ENCODE data around the gene SMIM14. TPM values are rescaled to one million over a fixed set of nuclear protein-coding genes. Genes with fewer than 3 reads are reported as not detected.
"Not testable (repeated sequence)": the region's sequence is repeated elsewhere in the genome, so short reads cannot be mapped to it uniquely, and the experiment has no call there.

The SMIM14 gene
- total and polyA plus RNA-seq, 4 donors, result 42.1 to 64.1 (median 51.2) TPM

DNA sequence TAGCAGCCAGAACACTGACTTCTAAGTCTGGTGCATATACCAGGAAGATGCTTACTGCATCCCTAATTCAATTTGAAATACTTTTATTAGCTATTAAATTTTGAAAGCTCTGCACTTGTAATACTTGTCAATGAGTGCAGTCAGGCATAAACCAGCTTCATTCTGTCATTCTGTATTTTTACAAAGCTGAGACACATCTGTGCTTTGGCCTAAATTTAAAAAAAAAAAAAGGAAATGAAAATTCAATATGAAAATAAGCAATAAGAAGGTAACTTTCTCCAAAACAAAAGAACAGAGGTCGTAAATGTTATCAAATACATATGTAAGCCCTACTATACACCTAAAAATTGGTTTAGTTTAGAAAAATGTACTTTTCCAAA, 7.0 kb downstream of the SMIM14 start:
- no peak for DNase-seq (ENCODE audit: low read depth in 4 of 6, low spot score in 6 of 6)
- H3K9me3 ChIP-seq (ENCODE audit: control insufficient read depth, insufficient read depth, low read length), result no peaks in the 10 kb centered on the region
- no peak overlapping the region for H3K4me3 ChIP-seq (ENCODE audit: low read depth, low read length)
- H3K4me1 ChIP-seq (ENCODE audit: control insufficient read depth, insufficient read depth, low read length), result no peaks in the 10 kb centered on the region
- H3K27ac ChIP-seq (ENCODE audit: low read depth, low read length), result no peak overlapping the region
- no peaks in the 10 kb centered on the region for H3K27me3 ChIP-seq (ENCODE audit: control insufficient read depth, insufficient read depth, low read length)
- no CpG with 5 or more reads among the region's 1 CpG for WGBS (ENCODE audit: insufficient coverage)
- peaks cover 7% of the 10 kb centered on the region for H3K36me3 ChIP-seq (ENCODE audit: control insufficient read depth, insufficient read depth, low read length)

DNA sequence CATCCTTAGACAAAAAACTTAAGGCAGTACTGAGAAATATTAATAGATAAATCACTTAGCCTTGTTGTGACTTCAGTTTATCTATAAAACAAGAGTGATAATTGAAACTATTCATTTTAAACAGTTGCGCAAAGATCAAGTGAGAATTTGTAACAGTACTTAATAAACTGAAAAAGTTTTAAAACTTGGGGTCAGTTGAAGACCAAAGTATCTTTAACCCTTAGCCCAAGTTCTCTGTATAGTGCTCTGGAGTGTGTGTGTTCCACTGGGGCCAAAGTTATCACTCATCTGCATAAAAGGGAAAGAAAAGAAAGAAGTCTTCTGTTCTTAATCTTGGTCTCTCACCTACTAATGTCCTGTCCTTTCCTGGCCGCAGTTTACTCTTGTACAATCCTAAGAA, 11.3 kb downstream of the SMIM14 start:
- DNase-seq (ENCODE audit: low read depth in 4 of 6, low spot score in 6 of 6), result no peak
- no peaks in the 10 kb centered on the region for H3K9me3 ChIP-seq (ENCODE audit: control insufficient read depth, insufficient read depth, low read length)
- H3K4me1 ChIP-seq (ENCODE audit: control insufficient read depth, insufficient read depth, low read length), result no peaks in the 10 kb centered on the region
- no peak overlapping the region for H3K4me3 ChIP-seq (ENCODE audit: low read depth, low read length)
- peaks cover 7% of the 10 kb centered on the region for H3K36me3 ChIP-seq (ENCODE audit: control insufficient read depth, insufficient read depth, low read length)
- H3K27me3 ChIP-seq (ENCODE audit: control insufficient read depth, insufficient read depth, low read length), result no peaks in the 10 kb centered on the region
- no CpG with 5 or more reads among the region's 2 CpGs for WGBS (ENCODE audit: insufficient coverage)
- H3K27ac ChIP-seq (ENCODE audit: low read depth, low read length), result no peak overlapping the region

DNA sequence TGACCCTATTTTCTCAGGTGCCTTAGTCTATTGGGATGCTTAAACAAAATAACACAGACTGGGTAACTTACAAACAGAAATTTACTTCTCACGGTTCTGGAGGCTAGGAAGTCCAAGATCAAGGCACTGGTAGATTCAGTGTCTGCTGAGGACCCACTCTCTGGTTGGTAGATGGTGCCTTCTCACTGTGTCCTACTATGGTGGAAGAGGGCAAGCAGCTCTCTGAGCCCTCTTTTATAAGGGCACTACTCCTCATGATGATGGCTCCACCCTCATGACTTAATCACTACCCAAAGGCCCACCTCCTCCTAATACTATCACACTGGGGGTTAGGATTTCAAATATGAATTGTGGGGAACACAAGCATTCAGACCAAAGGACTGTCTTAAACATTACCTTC, 11.8 kb downstream of the SMIM14 start:
- Histone ChIP-seq H3K4me3 (ENCODE audit: low read depth, low read length) (no peak overlapping the region), H3K27ac (ENCODE audit: low read depth, low read length) (no peak overlapping the region), H3K4me1 (ENCODE audit: control insufficient read depth, insufficient read depth, low read length) (no peaks in the 10 kb centered on the region), H3K27me3 (ENCODE audit: control insufficient read depth, insufficient read depth, low read length) (no peaks in the 10 kb centered on the region), H3K36me3 (ENCODE audit: control insufficient read depth, insufficient read depth, low read length) (peaks cover 7% of the 10 kb centered on the region), H3K9me3 (ENCODE audit: control insufficient read depth, insufficient read depth, low read length) (no peaks in the 10 kb centered on the region)
- no CpG with 5 or more reads among the region's 1 CpG for WGBS (ENCODE audit: insufficient coverage)
- DNase-seq (ENCODE audit: low read depth in 4 of 6, low spot score in 6 of 6), result no peak

DNA sequence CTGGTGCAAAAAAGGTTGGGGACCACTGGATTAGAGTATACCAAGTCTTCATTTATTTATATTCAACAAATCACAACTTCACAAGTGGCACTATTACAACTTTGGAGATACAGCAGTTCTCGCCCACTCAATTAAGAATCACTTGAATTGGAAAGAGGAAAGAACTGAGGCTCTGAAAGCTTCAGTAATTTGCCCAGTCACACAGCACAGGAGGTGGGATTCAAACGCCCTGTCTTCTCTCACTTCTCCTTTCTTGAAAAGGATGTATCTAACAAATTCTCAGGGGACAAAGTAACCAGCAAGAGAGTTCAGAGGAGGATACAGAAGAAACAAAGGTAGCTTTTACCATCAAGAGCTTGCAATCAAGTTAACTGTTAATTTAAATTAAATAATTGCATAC, 12.4 kb downstream of the SMIM14 start:
- Histone ChIP-seq H3K9me3 (ENCODE audit: control insufficient read depth, insufficient read depth, low read length) (no peaks in the 10 kb centered on the region), H3K27ac (ENCODE audit: low read depth, low read length) (no peak overlapping the region), H3K36me3 (ENCODE audit: control insufficient read depth, insufficient read depth, low read length) (peaks cover 7% of the 10 kb centered on the region), H3K4me3 (ENCODE audit: low read depth, low read length) (no peak overlapping the region), H3K4me1 (ENCODE audit: control insufficient read depth, insufficient read depth, low read length) (no peaks in the 10 kb centered on the region), H3K27me3 (ENCODE audit: control insufficient read depth, insufficient read depth, low read length) (no peaks in the 10 kb centered on the region)
- WGBS (ENCODE audit: insufficient coverage), result no CpG with 5 or more reads among the region's 2 CpGs
- no peak for DNase-seq (ENCODE audit: low read depth in 4 of 6, low spot score in 6 of 6)

DNA sequence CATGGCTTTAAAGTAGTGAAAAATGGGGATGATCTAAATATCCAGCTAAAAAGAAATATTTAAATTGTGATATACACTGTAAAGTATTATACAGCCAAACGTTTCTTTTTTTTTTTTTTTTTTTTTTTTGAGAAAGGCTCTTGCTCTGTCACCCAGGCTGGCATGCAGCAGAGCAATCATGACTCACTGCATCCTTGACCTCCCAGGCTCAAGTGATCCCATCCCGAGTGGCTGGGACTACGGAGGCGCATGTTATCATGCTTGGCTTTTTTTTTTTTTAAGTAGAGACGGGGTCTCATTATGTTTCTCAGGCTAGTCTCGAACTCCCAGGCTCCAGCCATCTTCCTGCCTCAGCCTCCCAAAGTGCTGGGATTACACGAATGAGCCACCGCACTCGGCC, 17.1 kb downstream of the SMIM14 start:
- Histone ChIP-seq H3K4me1 (ENCODE audit: control insufficient read depth, insufficient read depth, low read length) (no peaks in the 10 kb centered on the region), H3K27ac (ENCODE audit: low read depth, low read length) (no peak overlapping the region), H3K36me3 (ENCODE audit: control insufficient read depth, insufficient read depth, low read length) (no peaks in the 10 kb centered on the region), H3K4me3 (ENCODE audit: low read depth, low read length) (no peak overlapping the region), H3K9me3 (ENCODE audit: control insufficient read depth, insufficient read depth, low read length) (no peaks in the 10 kb centered on the region), H3K27me3 (ENCODE audit: control insufficient read depth, insufficient read depth, low read length) (no peaks in the 10 kb centered on the region)
- WGBS (ENCODE audit: insufficient coverage), result no CpG with 5 or more reads among the region's 9 CpGs
- DNase-seq (ENCODE audit: low read depth in 4 of 6, low spot score in 6 of 6), result no peak

DNA sequence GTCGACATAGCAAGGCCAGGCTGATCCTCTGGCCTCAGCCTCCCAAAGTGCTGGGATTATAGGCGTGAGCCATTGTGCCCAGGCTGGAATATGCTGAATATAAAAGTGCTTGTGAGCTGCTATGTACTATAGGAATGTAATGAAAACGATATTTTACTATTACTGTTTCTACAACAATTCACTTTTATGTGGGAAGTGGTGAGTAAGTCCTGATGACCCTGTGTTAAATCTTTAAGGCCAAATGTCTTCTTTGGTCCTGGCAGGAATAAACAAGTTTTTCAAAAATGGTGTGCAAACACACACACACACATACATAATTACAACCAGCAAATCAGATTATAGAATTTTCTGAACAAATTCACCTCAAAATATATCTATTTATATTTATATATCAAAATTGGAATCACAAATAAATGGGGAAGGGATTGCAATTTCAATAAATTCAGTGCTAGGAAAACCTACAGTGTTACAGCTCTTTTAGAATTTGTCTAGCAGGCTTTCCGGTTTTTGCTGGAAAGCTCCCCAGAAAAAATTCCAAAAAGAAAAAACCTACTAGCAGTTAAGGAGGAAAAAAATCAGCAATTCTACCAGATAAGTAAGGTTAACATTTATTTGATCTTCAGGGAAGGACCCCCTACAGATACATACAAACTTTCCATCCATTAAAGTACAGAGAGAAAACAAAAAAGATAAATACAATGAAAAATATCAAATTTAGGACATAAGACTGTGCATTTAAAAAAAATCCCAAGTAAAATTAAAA, 17.9 kb downstream of the SMIM14 start:
- no peak overlapping the region for H3K4me3 ChIP-seq (ENCODE audit: low read depth, low read length)
- H3K27ac ChIP-seq (ENCODE audit: low read depth, low read length), result no peak overlapping the region
- DNase-seq (ENCODE audit: low read depth in 4 of 6, low spot score in 6 of 6), result peak in 1 of 6 donors; percentile 42
- no peaks in the 10 kb centered on the region for H3K36me3 ChIP-seq (ENCODE audit: control insufficient read depth, insufficient read depth, low read length)
- no peaks in the 10 kb centered on the region for H3K4me1 ChIP-seq (ENCODE audit: control insufficient read depth, insufficient read depth, low read length)
- H3K9me3 ChIP-seq (ENCODE audit: control insufficient read depth, insufficient read depth, low read length), result no peaks in the 10 kb centered on the region
- 100% methylated on average over 1 of the region's 4 CpGs for WGBS (ENCODE audit: insufficient coverage)
- no peaks in the 10 kb centered on the region for H3K27me3 ChIP-seq (ENCODE audit: control insufficient read depth, insufficient read depth, low read length)

DNA sequence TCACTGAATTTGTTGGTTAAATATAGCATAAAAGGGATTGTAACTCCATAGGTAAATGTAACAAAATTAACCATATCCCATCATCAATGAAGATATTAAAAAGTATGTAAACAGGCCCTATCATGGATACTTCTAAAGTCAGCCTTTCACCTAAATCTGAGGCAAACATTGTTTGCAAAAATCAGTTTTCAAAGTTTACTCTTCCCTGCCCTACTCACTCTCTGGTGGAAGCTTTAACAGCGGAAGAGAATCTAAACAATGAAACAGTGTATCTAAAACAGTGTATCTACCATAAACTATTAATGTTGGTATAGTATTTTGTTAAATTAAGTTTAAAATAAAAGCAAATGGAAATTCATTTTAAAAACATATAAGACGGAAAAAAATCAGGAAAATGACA, 21.1 kb downstream of the SMIM14 start:
- H3K4me3 ChIP-seq (ENCODE audit: low read depth, low read length), result no peak overlapping the region
- H3K27ac ChIP-seq (ENCODE audit: low read depth, low read length), result no peak overlapping the region
- no peaks in the 10 kb centered on the region for H3K9me3 ChIP-seq (ENCODE audit: control insufficient read depth, insufficient read depth, low read length)
- H3K4me1 ChIP-seq (ENCODE audit: control insufficient read depth, insufficient read depth, low read length), result no peaks in the 10 kb centered on the region
- WGBS (ENCODE audit: insufficient coverage), result no CpG with 5 or more reads among the region's 2 CpGs
- H3K36me3 ChIP-seq (ENCODE audit: control insufficient read depth, insufficient read depth, low read length), result no peaks in the 10 kb centered on the region
- H3K27me3 ChIP-seq (ENCODE audit: control insufficient read depth, insufficient read depth, low read length), result no peaks in the 10 kb centered on the region
- no peak for DNase-seq (ENCODE audit: low read depth in 4 of 6, low spot score in 6 of 6)

DNA sequence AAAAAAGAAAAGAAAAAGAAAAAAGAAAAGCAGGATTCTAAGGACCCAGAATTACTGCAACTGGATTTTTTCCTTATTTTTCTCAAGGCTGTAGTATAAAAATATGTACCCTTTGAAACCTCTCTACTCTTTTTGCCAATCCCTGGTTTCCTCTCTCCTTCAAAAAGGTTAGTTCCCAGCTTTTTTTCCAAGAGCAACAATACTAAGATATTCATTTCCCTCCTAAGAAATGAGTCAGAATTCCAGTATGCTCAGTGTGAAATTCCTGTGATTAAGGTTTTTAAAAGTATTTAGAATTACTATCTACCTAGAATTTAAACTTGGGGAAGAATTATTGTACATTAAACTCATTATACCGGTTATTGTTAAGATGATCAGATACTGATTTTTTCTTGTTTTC, 22.0 kb downstream of the SMIM14 start:
- H3K27ac ChIP-seq (ENCODE audit: low read depth, low read length), result no peak overlapping the region
- no peaks in the 10 kb centered on the region for H3K27me3 ChIP-seq (ENCODE audit: control insufficient read depth, insufficient read depth, low read length)
- no peak for DNase-seq (ENCODE audit: low read depth in 4 of 6, low spot score in 6 of 6)
- no peaks in the 10 kb centered on the region for H3K9me3 ChIP-seq (ENCODE audit: control insufficient read depth, insufficient read depth, low read length)
- no peak overlapping the region for H3K4me3 ChIP-seq (ENCODE audit: low read depth, low read length)
- no CpG with 5 or more reads among the region's 1 CpG for WGBS (ENCODE audit: insufficient coverage)
- H3K4me1 ChIP-seq (ENCODE audit: control insufficient read depth, insufficient read depth, low read length), result no peaks in the 10 kb centered on the region
- H3K36me3 ChIP-seq (ENCODE audit: control insufficient read depth, insufficient read depth, low read length), result no peaks in the 10 kb centered on the region

DNA sequence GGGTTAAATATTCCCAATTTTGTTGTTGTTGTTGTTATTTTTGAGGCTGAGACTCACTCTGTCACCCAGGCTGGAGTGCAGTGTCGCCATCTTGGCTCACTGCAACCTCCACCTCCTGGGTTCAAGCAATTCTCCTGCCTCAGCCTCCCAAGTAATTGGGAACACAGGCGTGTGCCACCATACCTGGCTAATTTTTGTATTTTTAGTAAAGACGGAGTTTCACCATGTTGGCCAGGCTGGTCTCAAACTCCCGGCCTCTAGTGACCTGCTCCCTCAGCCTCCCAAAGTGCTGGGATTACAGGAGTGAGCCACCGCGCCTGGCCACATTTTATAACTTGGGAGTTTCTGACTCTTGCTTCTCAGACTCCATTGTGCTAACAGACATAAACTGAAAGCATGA, 22.6 kb downstream of the SMIM14 start:
- H3K27me3 ChIP-seq (ENCODE audit: control insufficient read depth, insufficient read depth, low read length); H3K27ac ChIP-seq (ENCODE audit: low read depth, low read length); H3K36me3 ChIP-seq (ENCODE audit: control insufficient read depth, insufficient read depth, low read length); H3K4me1 ChIP-seq (ENCODE audit: control insufficient read depth, insufficient read depth, low read length); DNase-seq (ENCODE audit: low read depth in 4 of 6, low spot score in 6 of 6); H3K9me3 ChIP-seq (ENCODE audit: control insufficient read depth, insufficient read depth, low read length); H3K4me3 ChIP-seq (ENCODE audit: low read depth, low read length): not testable (repeated sequence)
- WGBS (ENCODE audit: insufficient coverage), result 100% methylated on average over 5 of the region's 6 CpGs

DNA sequence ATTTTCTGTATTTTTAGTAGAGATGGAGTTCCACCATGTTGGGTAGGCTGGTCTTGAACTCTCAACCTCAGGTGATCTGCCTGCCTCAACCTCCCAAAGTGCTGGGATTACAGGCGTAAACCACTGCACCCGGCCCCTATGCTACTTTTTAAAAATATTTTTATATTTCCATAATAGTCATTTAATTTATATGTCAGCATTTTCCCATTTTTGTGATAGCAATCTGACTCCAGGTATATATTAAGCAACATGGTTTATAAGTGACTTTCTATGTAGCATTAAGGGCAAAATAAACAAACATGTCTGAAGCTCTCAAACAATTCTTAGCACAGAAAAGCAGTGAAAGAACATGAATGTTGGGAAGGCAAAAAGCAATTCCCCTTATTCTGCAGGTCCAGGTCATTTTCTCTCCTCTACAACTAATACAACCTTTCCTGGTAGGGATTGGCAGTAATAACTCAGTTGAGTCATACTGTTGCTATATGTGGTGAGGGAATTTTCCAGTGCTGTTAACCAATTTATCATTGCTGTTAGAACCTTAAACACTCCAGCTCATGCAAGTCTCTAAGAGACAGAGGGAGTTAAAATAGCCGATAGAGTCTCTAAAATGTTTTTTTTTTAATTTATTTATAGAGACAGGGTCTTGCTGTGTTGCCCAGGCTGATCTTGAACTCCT, 24.0 kb downstream of the SMIM14 start:
- no peaks in the 10 kb centered on the region for H3K4me1 ChIP-seq (ENCODE audit: control insufficient read depth, insufficient read depth, low read length)
- no peaks in the 10 kb centered on the region for H3K9me3 ChIP-seq (ENCODE audit: control insufficient read depth, insufficient read depth, low read length)
- no peaks in the 10 kb centered on the region for H3K27me3 ChIP-seq (ENCODE audit: control insufficient read depth, insufficient read depth, low read length)
- H3K36me3 ChIP-seq (ENCODE audit: control insufficient read depth, insufficient read depth, low read length), result no peaks in the 10 kb centered on the region
- DNase-seq (ENCODE audit: low read depth in 4 of 6, low spot score in 6 of 6), result no peak
- no peak overlapping the region for H3K27ac ChIP-seq (ENCODE audit: low read depth, low read length)
- H3K4me3 ChIP-seq (ENCODE audit: low read depth, low read length), result no peak overlapping the region
- WGBS (ENCODE audit: insufficient coverage), result no CpG with 5 or more reads among the region's 3 CpGs

All from spinal cord (tissue), 10 donors.